ENCODE results near the gene RXRB.

GRCh38 chr6:33187809-33188208 is 12.7 kb downstream of the RXRB start:
- TF ChIP-seq, protein P1, sequence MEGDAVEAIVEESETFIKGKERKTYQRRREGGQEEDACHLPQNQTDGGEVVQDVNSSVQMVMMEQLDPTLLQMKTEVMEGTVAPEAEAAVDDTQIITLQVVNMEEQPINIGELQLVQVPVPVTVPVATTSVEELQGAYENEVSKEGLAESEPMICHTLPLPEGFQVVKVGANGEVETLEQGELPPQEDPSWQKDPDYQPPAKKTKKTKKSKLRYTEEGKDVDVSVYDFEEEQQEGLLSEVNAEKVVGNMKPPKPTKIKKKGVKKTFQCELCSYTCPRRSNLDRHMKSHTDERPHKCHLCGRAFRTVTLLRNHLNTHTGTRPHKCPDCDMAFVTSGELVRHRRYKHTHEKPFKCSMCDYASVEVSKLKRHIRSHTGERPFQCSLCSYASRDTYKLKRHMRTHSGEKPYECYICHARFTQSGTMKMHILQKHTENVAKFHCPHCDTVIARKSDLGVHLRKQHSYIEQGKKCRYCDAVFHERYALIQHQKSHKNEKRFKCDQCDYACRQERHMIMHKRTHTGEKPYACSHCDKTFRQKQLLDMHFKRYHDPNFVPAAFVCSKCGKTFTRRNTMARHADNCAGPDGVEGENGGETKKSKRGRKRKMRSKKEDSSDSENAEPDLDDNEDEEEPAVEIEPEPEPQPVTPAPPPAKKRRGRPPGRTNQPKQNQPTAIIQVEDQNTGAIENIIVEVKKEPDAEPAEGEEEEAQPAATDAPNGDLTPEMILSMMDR (IDR thresholded peaks at IDR 0.05) = no peak
- no peak for TF ChIP-seq POLR2A (IDR thresholded peaks at IDR 0.05)

Measured in lower leg skin (tissue), 3 donors.